ELR (cell line): ENCODE results near the gene TIGD1.

Source experiments
- DNase-seq: peaks from one replicate; pipeline ENCODE4 v3.0.0-alpha.2; 2015; ENCODE audit warnings: low read depth

Gene TIGD1

DNA sequence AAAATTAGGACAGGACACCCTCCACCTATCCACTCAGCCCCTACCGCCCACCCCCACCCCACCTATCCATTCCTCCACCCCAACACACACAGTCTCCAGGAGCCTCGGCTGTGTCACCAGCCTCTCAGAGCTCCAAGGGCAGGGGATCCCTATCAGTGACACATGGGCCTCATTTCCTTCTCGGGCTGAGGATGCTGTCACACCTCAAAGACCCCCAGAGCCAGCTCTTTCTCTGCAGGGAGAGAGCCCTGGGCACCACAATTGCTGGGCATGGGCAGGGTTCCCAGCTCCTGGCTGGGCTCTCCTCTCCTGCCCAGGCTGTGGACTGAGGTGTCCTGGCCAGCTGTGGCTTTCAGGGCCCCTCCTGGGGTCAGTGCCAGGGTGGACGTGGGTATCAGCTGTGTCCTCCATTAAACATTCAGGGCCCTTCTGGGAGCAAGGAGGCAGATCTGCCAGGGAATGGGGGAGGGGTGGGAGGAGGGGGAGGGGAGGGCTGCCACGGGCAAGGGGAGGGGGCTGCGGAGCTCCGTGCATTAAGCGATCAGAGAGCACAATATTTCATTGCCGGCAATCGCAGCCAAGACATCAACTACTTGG is 48.5 kb downstream of the TIGD1 start:
- DNase-seq, result no peak

DNA sequence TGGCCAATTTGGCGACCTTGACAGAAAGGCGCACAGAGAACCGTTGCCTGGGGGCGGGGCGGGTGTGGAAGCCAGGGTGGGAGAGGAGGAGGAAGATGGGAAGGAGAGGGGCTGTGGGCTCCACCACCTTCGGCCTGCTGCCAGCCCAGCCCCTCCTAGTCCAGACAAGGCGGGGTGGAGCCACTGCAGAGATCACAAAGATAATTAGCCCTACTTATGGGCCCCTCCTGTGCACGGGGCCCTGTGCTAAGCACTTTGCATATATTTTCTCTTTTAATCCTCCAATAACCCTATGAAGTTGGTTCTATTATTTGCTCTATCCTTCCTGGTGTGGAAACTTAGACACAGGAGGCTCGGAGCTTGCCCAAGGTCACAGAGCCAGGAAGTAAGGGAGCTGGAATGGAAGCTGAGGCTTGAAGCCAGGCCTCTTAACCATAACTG is 49.0 kb downstream of the TIGD1 start:
- DNase-seq, result no peak

DNA sequence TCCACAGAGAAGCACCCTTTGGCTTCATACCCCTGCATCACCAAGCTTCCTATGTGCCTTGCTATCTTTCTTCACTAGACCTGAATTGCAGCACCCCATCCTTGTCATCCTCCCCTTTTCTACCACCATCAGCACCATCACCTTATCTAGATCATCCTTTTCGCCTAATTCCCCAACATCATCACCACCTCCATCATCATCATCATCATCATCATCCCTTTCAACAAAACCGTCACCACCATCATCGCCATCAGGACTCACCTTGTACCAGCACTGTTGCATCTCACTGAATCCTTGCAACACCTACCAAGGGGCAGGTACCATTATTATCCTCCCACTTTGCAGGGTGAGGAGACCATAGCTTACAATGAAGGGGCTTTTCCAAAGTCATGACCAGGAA is 51.9 kb downstream of the TIGD1 start:
- no peak for DNase-seq
